ENCODE data around the gene IL36B.

The IL36B gene

DNA sequence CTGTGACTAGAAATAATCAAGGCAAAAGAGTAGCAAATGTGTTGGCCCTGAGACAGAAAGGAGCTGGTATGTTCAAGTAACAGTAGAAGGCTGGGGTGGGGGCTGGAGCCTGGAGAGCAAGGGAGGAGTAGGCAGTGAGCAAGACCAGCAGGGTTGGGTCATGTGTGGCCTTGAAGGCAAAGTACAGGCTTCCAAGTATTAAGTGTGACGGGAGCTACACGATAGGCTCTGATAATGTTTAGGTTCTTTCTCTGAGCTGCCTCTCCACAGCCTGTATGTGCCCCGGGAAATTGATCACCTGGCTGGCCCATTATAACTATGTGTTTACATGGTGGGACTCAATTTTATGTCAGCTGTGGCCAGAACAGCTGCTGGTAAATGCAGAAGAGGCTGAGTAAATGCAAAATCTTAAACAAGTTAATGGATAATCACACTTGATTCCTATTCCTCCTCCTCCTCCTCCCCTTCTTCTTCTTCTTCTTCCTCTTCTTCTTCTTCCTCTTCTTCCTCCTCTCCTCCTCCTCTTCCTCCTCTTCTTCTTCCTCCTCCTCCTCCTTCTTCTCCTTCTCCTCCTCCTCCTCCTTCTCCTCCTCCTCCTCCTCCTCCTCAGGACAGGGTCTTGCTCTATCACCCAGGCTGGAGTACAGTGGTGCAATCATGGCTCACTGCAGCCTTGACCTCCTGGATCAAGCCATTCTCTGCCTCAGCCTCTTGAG, 24.4 kb upstream of the IL36B start:
- no peak for DNase-seq (ENCODE audit: low read depth in 2 of 2, low spot score in 1 of 2)

DNA sequence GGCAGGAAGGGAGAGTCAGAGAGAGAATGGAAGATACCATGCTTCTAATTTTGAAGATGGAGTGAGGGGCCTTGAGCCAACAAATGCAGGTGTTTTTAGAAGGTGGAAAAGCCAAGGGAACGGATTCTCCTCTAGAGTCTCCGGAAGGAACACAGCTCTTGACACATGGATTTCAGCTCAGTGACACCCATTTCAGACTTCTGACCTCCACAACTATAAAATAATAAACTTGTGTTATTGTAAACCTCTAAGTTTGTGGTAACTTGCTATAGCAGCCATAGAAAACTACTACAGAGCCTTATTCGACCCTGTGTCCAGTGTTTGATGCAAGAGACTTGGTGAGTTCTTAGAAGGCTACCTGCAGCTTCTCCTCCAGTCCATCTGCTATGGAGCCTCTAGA, 22.9 kb upstream of the IL36B start:
- no peak for DNase-seq (ENCODE audit: low read depth in 2 of 2, low spot score in 1 of 2)

DNA sequence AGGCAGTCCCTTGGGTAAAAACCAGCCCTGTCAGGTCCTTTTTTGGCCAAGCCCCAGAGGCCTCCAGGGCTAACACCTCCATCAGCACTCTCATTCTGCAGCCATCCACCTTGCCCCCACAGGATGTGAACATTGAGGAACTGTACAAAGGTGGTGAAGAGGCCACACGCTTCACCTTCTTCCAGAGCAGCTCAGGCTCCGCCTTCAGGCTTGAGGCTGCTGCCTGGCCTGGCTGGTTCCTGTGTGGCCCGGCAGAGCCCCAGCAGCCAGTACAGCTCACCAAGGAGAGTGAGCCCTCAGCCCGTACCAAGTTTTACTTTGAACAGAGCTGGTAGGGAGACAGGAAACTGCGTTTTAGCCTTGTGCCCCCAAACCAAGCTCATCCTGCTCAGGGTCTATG, 22.4 kb upstream of the IL36B start:
- no peak for DNase-seq (ENCODE audit: low read depth in 2 of 2, low spot score in 1 of 2)

DNA sequence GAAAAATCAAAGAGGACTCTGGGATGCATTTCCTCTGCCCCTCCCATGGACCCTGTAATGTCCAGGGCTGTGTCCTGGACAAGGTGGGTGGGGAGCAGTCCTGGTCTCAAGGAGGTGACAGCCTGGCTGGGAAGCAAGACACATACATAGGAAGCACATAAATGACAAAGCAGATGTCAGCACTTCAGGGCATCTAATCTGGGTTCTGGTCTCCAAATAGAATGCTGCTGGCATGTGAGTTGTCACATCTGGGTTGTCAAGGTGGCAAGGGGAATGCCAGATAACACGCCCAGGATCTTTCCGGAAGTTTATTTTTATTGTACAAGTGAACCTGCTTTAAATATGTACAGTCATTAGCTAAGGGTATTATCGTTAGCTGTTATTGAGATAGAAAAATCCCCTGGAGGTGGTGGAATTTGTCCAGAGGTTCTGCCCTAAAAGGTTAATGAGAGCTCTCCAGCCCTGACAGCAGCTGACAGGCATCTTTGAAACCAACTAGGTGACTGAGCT, 20.7 kb upstream of the IL36B start:
- DNase-seq (ENCODE audit: low read depth in 2 of 2, low spot score in 1 of 2): no peak

DNA sequence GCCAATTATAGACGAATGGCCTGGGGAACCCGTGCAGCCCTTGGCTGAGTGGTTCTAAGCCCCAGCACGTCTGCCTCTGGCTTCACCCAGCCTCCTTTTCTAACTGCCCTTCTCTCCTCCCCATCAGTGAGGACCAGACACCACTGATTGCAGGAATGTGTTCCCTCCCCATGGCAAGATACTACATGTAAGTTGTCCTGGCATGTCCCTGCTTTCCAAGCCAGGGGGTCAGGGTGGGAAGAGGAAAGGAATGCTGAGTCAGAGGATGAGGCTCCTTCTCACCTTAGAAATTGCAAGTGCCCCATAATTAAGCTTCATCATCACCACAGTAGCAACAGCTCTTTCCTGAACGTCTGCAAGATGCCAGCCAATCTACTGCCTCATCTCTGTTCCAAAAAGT, 19.9 kb upstream of the IL36B start:
- no peak for DNase-seq (ENCODE audit: low read depth in 2 of 2, low spot score in 1 of 2)

DNA sequence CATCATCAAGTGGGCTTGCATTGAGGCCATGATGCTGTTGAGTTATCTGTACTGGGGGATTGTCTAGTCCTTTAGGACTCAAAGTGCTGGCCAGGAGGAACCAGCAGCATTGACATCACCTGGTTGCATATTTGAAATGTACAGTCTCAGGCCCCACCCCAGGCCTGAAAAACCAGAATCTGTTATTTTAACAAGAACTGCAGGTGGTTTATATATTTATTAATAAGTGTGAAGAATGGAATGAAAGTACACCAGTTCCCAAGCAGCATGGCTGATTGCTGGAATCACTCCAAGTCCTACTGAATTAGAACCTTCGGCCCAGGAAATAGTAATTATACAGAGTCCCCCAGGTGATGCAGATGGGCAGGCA, 17.9 kb upstream of the IL36B start:
- DNase-seq (ENCODE audit: low read depth in 2 of 2, low spot score in 1 of 2): no peak

DNA sequence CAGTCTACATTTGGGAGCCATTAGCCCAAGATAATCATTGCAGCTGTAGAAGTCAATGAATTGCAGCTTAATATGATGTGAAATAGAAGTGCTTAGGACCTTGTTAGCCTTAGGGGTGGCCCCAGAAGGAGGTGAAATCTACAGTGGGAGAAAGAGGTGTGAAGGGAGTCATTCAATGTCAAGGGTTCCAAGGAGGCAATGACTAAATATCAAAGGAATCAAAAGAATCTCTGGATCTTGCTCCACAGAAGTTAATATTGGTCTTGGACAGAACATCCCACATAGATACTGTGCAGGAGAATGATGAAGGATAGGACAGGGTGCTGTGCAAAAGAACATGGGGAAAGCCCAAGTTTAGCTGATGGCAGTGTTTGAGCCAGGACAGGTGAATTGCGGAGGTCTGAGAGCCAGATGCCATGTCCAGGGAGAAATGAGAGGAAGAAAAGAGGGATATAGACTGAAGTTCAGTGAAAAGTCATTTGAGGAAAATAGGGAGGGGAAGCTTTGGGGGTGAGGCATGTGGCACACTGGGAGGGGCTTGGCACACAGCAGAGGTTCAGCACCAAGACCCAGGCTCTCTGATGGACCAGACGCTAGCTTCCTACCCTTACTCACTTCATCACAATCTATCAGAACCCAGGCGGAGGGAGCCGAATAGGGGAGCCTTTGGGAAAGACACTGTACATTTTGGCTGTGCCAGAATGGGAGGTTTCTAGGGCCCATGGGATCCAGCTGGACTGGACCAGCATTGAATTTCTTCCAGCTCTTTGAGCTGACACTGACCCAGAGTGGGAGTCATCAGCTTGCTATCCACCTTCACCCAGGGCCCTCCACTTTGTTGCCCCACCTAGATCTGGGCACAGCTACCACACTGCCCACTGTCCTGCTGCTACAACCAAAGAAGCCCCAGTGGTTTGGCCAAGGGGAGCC, 17.3 kb upstream of the IL36B start:
- no peak for DNase-seq (ENCODE audit: low read depth in 2 of 2, low spot score in 1 of 2)

DNA sequence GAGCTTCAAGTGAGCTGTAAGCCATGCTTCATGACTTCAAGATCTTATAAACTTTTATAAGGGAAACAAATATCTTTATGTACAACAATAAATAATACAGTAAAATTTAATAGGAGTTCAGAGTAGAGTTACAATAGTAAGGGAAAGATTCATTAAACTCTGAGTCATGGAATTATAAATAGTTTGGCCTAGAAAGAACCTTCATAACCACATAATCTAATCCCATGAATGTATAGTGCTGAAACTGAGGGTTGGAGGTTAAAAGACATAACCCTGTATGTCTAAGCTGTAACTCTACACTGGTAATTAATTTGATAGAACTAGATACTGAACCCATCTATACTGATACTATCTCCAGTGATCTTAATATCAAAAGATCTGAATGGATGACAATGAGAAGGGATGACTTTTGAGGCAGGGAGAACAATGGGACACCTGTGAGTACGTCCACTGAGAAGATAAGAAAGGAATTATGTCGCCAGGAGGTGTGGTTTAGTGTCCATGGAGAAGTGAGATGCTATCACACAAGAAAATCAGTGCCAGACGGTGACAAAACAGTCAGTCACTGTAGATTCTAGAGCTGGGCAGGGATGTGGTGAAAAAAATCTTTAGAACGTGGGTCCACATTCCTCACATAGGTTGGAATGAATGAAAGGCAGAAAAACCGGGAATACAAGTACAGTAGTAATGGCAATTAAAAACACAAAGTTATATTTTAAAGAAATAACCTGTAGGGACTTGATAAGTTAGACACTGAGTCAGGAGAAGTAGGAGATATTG, 16.2 kb upstream of the IL36B start:
- no peak for DNase-seq (ENCODE audit: low read depth in 2 of 2, low spot score in 1 of 2)

DNA sequence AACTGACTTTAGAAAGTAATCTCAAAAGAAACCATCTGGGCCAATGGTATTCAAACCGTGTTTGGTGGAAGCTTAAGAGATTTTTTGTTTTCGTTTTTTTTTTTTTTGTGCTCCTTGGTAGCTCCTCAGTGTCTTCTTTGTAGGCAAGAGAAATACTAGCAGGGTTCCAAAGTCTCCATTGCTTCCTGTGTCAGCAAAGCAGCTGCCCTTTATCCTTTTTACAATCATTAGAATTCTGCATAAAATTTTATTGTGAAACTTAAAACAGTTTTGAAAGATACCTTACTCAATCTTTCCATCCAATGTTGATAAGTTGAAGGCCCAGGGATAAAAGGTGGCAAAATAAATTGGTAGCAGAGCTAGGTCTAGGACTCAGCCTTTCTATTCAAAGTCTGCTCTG, 15.6 kb upstream of the IL36B start:
- DNase-seq (ENCODE audit: low read depth in 2 of 2, low spot score in 1 of 2): no peak

DNA sequence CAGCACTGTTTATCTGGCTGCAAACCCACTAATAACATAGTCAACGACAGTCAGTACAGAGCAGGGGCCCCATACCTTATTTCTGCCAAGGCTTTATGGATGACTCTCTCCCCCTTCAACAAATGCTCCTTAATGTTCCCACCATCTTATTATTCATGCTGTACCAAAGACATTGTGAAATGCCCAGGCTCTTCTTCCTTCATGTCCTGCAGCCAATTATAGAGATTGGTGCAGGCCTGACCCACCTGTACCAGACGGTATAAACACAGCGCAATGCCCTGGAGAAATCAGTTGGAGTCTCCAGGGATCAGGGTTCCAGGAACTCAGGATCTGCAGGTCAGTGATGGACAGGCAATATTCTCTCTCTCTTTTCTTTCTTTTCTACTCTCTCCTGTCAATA, 15.0 kb upstream of the IL36B start, which contains the start of gene IL1F10:
Gene IL1F10, plus strand, starts transcription at position 290 of the 400 bp plus-strand sequence. CDS start 4,769 bp downstream, outside the sequence.
- DNase-seq (ENCODE audit: low read depth in 2 of 2, low spot score in 1 of 2): no peak

DNA sequence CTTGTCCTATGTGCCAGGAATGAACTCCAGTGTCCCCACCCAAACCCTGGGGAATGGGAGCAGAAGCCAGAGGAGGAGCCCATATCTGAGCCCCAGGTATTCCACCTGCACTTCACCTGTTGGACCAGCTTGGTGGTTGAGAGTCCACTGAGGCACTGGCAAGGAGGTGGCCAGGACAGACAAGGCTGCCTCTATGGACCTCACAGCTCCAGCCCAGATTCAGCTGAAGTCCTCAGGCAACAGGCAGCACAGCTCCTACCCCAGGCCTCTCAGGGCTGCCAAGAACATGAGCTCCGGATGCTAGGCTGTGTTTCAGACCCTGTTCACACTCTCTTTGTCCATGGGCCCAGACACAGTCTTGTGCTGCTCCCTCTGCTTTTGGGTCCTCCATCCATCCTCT, 12.2 kb upstream of the IL36B start:
- no peak for DNase-seq (ENCODE audit: low read depth in 2 of 2, low spot score in 1 of 2)

DNA sequence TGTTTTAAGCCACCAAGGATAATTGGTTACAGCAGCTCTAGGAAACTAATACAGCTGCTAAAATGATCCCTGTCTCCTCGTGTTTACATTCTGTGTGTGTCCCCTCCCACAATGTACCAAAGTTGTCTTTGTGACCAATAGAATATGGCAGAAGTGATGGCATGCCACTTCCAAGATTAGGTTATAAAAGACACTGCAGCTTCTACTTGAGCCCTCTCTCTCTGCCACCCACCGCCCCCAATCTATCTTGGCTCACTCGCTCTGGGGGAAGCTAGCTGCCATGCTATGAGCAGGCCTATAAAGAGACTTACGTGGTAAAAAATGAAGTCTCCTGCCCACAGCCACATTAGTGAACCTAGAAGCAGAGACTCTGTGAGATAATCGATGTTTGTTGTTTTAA, 11.6 kb upstream of the IL36B start:
- no peak for DNase-seq (ENCODE audit: low read depth in 2 of 2, low spot score in 1 of 2)

DNA sequence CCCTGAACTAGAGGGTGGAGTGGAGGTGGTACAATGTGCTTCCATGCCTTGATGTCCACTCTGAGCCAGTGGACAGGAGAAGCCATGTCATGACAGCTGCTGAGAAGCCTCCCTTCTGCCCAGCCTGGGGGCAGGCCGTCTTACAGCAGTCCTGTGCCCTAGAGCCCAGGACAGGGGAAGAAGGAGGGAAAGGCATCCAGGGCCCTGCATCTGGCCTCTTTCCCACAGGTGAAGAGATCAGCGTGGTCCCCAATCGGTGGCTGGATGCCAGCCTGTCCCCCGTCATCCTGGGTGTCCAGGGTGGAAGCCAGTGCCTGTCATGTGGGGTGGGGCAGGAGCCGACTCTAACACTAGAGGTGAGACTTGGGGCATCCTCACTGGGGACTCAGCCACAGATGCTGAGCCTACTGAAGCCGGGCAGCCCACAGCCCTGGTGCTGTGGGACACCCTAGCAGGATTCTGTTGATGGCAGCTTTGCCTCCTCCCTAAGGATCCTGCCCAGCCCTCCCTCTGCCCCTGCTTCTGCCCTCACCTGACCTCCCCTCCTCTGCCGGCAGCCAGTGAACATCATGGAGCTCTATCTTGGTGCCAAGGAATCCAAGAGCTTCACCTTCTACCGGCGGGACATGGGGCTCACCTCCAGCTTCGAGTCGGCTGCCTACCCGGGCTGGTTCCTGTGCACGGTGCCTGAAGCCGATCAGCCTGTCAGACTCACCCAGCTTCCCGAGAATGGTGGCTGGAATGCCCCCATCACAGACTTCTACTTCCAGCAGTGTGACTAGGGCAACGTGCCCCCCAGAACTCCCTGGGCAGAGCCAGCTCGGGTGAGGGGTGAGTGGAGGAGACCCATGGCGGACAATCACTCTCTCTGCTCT, 9.5 kb upstream of the IL36B start:
- DNase-seq (ENCODE audit: low read depth in 2 of 2, low spot score in 1 of 2): no peak

DNA sequence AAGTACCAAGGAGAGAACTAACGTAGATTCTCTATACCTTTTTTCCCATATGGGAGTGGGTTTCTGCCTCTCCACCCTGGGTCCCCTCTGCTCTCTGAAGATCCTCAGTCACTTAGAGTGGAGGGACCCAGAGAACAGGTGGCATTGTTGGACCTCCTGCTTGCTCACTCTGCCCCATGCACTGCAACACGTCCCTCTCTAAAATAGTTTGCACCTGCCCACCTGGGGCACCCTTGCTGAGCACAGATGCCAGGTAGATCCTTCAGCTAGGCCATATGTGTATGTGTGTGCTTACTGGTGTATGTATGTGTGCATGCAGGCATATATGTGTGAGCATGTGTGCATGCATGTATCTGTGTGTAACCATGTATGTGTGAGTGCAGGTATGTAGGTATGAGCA, 8.6 kb upstream of the IL36B start:
- DNase-seq (ENCODE audit: low read depth in 2 of 2, low spot score in 1 of 2): no peak

DNA sequence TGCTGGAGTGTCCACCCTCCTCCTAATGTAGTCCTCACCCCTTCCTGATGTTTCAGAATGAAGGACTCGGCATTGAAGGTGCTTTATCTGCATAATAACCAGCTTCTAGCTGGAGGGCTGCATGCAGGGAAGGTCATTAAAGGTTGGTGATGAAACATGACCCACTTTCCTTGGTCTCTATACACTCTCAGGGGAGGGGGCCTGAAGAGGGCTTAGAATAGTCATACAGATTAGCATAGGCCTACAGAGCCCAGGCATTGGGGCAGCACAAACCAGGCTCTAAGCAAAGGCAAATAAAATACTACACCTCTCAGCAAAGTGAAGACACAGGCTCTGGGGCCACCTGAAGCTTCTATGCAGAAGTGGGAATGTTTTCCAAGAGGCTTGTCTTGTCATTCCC, 8.1 kb upstream of the IL36B start:
- DNase-seq (ENCODE audit: low read depth in 2 of 2, low spot score in 1 of 2): no peak

DNA sequence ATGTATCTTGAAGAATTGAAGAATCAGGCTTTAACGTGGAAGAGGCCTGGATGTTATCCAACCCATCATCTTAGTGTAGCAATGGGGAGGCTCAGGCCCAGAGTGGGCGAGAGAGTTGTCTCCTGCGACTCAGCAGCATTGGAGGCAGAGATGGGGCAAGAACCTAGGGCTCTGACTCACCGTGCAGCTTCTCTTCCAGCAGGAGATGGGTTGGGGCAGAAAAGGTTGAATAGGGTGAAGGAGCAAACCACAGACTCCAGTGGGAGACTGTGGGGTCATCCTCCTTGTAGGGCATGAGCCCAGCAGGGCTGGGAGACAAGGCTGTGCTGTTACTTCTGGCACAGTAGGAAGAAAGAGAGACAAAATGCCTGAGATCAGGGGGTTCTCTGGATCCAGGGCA, 7.7 kb upstream of the IL36B start:
- DNase-seq (ENCODE audit: low read depth in 2 of 2, low spot score in 1 of 2): no peak

DNA sequence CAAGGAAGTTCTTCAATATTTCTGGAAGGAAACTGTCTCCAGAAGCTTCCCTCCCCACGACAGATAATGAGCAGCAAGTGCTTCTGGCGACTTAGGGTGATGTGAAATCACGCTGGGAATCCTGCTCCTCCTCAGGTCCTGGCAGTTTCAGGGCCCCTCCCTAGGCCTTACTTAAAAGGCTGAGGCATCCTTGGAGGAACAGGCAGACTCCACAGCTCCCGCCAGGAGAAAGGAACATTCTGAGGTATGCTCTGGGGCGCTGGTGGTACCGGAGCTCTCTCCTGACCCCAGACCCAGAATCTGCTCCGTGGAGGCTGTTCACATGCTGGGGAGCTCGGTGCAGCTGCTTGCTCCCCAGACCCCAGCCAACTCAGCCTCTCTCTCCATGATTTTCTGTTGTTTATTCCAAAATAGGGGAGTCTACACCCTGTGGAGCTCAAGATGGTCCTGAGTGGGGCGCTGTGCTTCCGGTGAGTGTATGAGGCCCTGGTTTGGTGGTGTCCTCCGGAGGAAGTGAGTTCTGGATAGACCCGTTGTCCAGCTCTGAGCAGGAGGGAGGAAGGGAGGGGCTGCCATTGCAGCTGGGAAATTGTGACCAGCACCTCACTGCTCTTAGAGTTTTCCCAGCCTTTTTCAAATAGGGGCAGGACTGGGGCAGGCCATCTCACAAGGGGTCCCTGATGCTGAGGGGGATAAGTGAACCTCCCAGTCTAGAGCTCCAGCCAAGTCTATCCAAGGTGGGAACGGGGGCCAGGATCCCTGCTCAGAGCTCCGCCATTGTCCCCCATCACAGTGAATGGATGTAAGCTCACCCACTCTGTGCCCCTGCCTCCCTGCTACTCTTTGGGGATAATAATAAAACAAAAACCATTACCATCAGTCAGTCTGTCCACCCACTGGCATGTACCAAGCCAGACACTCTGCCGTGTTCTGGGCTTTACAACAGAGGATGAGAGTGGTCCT, 6.6 kb upstream of the IL36B start, which contains the start of gene IL36RN:
Gene IL36RN, plus strand, starts transcription at position 201 of the 963 bp plus-strand sequence. Its CDS starts 241 bp downstream, at position 442.
- DNase-seq (ENCODE audit: low read depth in 2 of 2, low spot score in 1 of 2): no peak

DNA sequence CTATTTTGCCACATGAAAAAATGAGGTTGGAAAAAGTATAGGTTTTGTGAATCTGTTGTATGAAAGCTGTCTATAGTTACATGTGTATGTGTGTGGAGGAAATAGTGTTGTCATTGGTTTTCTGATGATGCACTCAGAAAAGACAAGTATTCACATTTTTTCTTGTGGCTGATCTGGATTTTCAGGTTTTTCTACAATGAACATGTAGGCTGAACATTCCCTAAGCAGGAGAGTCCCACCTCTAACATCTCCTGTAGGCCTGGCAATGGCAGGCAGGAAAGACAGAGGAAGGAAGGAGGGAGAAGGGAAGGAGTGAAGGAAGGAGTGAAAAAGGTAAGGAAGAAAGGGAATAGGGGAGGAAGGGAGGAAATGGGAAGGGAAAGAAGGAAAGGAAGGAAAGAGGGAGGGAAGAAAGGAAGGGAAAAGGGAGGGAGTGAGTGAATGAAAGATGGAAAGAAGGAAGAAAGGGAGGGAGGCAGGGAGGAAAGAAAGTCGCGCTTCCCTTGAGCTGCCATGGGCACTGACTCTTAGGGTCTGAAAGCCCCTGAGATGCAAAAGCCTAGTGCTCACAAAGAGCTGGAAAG, 5.8 kb upstream of the IL36B start:
- no peak for DNase-seq (ENCODE audit: low read depth in 2 of 2, low spot score in 1 of 2)

DNA sequence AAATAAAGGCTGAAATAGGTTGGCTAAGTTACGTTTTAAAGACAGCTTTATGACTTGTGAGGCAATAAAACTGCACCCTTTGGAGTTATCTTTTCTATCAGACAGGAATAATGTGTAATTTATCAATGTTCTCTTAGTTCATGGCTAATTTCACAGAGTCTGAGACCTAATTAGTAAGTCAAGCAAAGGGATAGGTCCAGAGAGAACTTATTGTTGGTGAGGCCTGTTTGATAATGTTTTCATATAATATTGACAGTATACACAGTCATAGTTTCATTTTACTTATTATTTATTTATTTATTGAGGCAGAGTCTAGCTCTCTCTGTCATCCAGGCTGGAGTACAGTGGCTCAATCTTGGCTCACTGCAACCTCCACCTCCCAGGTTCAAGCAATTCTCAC, 4.5 kb upstream of the IL36B start:
- no peak for DNase-seq (ENCODE audit: low read depth in 2 of 2, low spot score in 1 of 2)

Measured in stimulated activated CD8-positive, alpha-beta memory T cell treated with anti-CD3 and anti-CD28 coated beads, Interleukin-4, amount 100 ng/mL, for 4 hours (primary cell).